Muscle layer of colon (tissue), 2 donors: Measurements from ENCODE around the gene PFDN1.

Experiments
- H3K27ac ChIP-seq: one replicate; pipeline ENCODE4 v1.7.0; 2013; ENCODE audit warnings: low read depth, mild to moderate bottlenecking, low read length, moderate library complexity
- H3K27me3 ChIP-seq, 2 donors: one replicate each; pipeline ENCODE4 v1.7.0; 2013; ENCODE audit warnings: low read length in 2 of 2, mild to moderate bottlenecking in 2 of 2; ENCODE audit not compliant: insufficient read depth in 2 of 2, control insufficient read depth in 1 of 2
- H3K36me3 ChIP-seq: one replicate; pipeline ENCODE4 v1.7.0; 2013; ENCODE audit warnings: mild to moderate bottlenecking, low read length; ENCODE audit not compliant: insufficient read depth
- H3K4me1 ChIP-seq: one replicate; pipeline ENCODE4 v1.7.0; 2013; ENCODE audit warnings: mild to moderate bottlenecking, low read length; ENCODE audit not compliant: insufficient read depth
- H3K4me3 ChIP-seq, 2 donors: one replicate each; pipeline ENCODE4 v1.7.0; 2013; ENCODE audit warnings: low read length in 2 of 2, low read depth in 1 of 2, mild to moderate bottlenecking in 1 of 2, moderate library complexity in 1 of 2
- H3K9ac ChIP-seq: one replicate; pipeline ENCODE4 v1.7.0; 2013; ENCODE audit warnings: low read length
- H3K9me3 ChIP-seq: one replicate; pipeline ENCODE4 v1.7.0; 2013; ENCODE audit warnings: mild to moderate bottlenecking, low read length
- donor health status: abdominal sarcoma.
- donor health status: Adenocarcinoma of cecum.

Gene PFDN1

DNA sequence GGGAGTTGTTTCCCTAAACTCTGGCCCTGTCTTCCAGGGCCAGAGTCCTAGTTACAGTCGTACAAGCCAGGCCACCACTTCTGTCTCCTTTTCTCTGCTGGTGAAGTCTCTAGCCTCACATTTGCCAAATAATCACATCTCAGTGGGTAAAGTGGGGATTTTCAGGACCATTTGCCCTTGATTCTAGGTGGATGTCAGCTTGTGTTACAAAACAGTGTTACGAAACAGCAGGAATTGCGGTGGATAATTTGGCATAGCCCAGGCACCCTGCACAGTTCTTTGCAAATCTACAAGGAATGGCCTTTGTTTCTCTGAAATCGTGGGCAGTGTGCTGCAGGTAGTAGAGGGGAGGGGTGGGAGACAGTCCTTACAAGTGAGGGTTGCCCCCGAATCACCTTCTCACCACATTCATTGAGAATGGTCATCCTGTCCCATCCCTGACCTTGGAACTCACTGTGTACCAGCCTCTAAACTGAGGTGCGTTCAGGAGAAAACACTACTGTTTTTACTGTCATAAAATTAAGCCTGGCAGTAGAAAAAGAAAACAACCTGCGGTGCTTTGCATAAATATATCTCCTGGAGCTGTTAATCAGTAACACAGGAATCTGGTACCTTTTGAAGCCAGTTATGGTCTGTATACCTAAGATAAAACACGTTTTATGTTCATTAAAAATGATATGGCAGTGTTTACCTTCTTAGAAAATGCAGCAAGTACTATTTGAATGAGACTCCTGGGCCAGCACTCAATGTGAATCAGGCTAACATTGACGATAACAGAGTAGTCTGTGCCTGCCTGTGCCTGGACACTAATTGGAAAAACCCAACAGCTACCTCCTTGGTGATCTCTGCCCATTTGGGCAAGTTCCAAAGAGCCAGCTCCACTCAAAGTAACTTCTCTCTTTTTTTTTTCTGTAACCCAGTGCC is 83.6 kb downstream of the PFDN1 start:
- Histone ChIP-seq H3K9me3 (no peaks in the 10 kb centered on the region), H3K36me3 (no peaks in the 10 kb centered on the region), H3K27me3 (no peaks in the 10 kb centered on the region), H3K27ac (peak overlapping the region; percentile 4), H3K4me3 (no peak overlapping the region), H3K4me1 (peaks cover 39% of the 10 kb centered on the region), H3K9ac (no peak overlapping the region)

DNA sequence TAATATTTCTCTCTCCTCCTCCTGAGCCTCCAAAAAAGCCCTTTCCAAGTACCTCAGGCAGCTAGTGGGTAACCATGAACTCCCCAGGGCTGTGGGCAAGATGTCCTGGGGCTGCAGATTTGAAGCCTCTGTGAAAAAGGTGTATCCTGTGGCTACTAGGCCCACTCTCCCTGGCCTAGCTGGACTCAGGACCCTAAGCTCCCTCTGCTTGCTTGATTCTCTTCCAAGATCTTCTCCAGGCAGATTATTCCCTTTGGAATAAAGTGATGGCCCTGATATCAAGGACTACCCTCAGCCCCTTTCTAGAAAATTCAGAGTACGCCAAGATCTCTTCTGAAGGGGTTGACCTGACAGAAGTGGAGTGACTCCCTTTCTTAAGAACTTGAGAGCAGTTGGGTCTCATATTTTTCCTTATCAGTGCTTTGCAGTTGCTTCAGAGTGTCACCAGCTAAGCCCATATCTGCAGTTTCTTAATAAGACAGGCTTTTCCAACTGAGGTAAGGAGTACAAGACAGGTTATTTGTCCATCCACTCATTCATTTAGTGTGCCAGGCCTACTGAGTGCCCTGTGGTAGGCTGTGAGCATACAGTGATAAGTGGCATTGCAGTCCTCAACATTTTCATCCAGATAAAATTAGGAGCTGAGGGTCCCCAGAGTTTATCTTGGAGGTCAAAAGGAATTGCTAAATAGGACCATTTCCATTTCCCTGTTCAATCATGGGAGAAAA is 85.4 kb downstream of the PFDN1 start:
- H3K9ac ChIP-seq = no peak overlapping the region
- no peak overlapping the region for H3K27ac ChIP-seq
- peaks cover 39% of the 10 kb centered on the region for H3K4me1 ChIP-seq

DNA sequence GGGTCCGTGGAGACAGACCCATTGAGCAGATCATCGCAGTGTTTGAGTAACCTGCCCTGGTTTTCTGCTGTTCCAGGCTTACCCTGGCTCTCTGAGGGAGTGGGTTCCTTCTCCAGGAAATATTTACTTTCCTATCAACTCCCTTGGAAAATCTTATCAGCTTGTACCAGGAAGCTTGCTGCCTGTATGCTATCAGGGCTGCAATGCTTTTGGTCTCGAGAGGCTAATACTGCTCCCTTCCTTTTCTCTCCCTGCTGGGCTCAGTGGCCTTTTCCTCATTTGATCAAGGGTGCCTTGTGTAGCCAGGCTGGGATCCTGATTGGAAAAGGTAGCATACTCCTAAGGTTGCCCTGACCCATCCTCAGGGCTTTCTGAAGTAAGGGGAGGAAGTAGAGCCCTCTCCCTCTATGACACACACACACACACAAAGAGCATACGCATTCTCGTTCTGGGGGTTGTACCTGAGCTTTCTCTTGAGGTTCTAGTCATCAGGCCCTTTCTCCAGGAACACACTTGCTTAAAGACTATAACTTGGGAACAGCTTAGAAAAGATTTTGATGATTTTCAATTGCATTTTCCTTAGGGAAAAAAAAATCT is 86.3 kb downstream of the PFDN1 start:
- Histone ChIP-seq H3K27ac (no peak overlapping the region), H3K4me1 (peaks cover 32% of the 10 kb centered on the region), H3K9ac (no peak overlapping the region)

More for the DNA sequence above, 85.4 kb downstream of the PFDN1 start:
- H3K27me3 ChIP-seq = no peaks in the 10 kb centered on the region
- no peak overlapping the region for H3K4me3 ChIP-seq
- H3K36me3 ChIP-seq = no peaks in the 10 kb centered on the region
- H3K9me3 ChIP-seq = no peaks in the 10 kb centered on the region

DNA sequence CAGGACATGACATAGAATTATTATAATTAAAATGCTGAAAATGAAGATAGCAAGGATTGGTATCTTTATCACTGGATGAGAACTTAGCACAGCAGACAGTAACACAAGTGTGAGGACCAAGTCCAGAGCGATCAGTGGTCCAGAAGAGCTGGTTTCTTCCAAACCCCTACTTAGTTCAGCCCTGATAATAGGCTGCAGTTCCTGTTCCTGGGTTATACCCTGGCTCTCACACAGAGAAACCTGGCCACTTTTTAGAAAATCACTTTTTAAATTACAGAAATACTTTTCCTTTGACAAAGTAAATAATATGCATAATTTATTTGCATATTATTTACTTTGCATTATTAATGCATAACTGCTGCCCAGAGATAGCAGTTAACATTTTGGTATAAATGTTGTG is 87.6 kb downstream of the PFDN1 start:
- Histone ChIP-seq H3K9ac (no peak overlapping the region), H3K36me3 (no peaks in the 10 kb centered on the region), H3K4me1 (peaks cover 19% of the 10 kb centered on the region), H3K4me3 (no peak overlapping the region), H3K27me3 (no peaks in the 10 kb centered on the region), H3K27ac (no peak overlapping the region), H3K9me3 (no peaks in the 10 kb centered on the region)

More for the DNA sequence above, 86.3 kb downstream of the PFDN1 start:
- Histone ChIP-seq H3K9me3 (no peaks in the 10 kb centered on the region), H3K27me3 (no peaks in the 10 kb centered on the region), H3K4me3 (no peak overlapping the region), H3K36me3 (no peaks in the 10 kb centered on the region)

DNA sequence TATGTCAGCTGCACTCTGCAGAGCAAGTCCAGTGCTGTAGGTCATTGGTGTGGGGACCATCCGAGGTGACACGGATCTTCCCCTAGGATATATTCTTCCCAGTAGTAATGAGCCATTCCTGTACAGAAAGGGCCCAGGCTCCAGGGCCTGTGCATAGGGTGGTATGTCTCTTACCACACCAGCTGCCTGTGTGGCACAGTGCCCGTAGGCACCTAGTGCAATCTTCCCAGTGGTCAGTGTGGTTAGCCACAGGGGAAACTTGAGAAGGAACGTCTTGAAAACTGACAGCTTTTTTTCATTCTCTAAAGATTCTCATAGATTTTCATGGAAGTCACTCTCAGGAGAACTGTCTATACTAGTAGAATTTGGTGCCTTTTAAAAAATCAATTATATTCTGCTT is 88.1 kb downstream of the PFDN1 start:
- H3K4me3 ChIP-seq = no peak overlapping the region
- no peaks in the 10 kb centered on the region for H3K36me3 ChIP-seq
- H3K9ac ChIP-seq = no peak overlapping the region
- no peak overlapping the region for H3K27ac ChIP-seq
- no peaks in the 10 kb centered on the region for H3K9me3 ChIP-seq
- H3K4me1 ChIP-seq = peaks cover 15% of the 10 kb centered on the region
- no peaks in the 10 kb centered on the region for H3K27me3 ChIP-seq

DNA sequence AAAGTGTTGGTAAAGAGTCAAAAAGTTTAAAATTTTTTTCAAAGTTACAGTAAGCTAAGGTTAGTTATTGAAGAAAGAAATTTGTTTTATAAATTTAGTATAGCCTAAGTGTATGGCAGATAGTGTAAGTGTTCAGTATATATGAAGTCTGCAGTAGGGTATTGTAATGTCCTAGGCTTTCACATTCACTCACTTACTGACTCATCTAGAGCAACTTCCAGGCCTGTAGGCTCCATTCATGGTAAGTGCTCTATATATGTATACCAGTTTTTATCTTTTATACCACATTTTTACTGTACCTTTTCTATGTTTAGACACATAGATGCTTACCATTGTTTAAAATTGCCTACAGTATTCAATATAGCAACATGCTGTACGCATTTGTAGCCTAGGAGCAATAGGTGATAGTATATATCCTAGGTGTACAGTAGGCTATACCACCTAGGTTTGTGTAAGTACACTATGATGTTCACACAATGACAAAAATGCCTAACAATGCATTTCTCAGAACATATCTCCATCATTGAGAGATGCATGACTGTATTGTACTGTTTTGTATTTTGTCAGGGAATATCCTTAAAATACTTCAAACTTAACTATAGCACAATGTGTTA is 89.4 kb downstream of the PFDN1 start:
- H3K4me3 ChIP-seq = no peak overlapping the region
- no peaks in the 10 kb centered on the region for H3K9me3 ChIP-seq
- H3K36me3 ChIP-seq = no peaks in the 10 kb centered on the region
- H3K9ac ChIP-seq = no peak overlapping the region
- no peak overlapping the region for H3K27ac ChIP-seq
- H3K4me1 ChIP-seq = peaks cover 1% of the 10 kb centered on the region
- no peaks in the 10 kb centered on the region for H3K27me3 ChIP-seq

GRCh38 chr5:140208065-140208464 is 94.8 kb downstream of the PFDN1 start:
- Histone ChIP-seq H3K36me3 (no peaks in the 10 kb centered on the region), H3K9me3 (no peaks in the 10 kb centered on the region), H3K4me1 (no peaks in the 10 kb centered on the region), H3K27ac (no peak overlapping the region), H3K9ac (no peak overlapping the region), H3K4me3 (no peak overlapping the region), H3K27me3 (no peaks in the 10 kb centered on the region)

DNA sequence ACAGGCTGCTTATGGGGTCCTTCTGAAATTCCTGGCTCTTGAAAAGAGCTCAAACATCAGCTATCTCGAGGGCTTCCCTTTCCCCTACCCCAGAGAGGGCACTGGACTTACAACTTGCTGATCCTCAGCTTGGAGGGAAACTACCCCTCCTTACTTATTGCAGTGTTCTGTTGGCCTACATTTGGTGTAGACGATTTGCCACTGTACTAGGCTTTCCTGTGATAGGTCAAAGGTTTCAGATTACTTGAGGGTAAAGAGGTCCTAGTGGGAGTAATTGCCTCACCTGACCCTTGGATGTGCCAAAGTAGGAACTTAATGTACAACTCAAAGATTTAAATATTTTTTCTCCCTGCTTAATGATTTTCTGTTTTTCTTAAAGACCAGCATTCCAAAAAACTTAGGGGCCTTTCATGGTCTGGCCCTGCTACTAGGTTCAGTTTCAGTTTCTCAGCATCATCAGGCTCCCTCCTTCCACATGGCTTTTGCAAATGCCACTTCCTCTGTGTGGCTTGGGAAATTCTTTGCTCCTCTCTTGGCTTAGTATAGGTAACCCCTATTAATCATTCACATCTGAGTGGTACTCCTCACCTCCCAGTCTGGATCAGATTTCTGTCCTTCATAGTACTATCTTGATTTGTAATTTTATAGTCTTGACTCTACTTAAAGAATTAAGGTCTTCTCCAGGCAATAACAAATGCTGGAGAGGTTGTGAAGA is 95.5 kb downstream of the PFDN1 start:
- H3K27ac ChIP-seq = no peak overlapping the region
- H3K4me3 ChIP-seq = no peak overlapping the region
- no peak overlapping the region for H3K9ac ChIP-seq
- H3K9me3 ChIP-seq = no peaks in the 10 kb centered on the region
- no peaks in the 10 kb centered on the region for H3K4me1 ChIP-seq
- H3K27me3 ChIP-seq = no peaks in the 10 kb centered on the region
- no peaks in the 10 kb centered on the region for H3K36me3 ChIP-seq

GRCh38 chr5:140205952-140206351 is 96.9 kb downstream of the PFDN1 start:
- no peak overlapping the region for H3K4me3 ChIP-seq
- H3K9me3 ChIP-seq = no peaks in the 10 kb centered on the region
- H3K36me3 ChIP-seq = no peaks in the 10 kb centered on the region
- no peak overlapping the region for H3K27ac ChIP-seq
- no peaks in the 10 kb centered on the region for H3K4me1 ChIP-seq
- no peak overlapping the region for H3K9ac ChIP-seq
- H3K27me3 ChIP-seq = no peaks in the 10 kb centered on the region

DNA sequence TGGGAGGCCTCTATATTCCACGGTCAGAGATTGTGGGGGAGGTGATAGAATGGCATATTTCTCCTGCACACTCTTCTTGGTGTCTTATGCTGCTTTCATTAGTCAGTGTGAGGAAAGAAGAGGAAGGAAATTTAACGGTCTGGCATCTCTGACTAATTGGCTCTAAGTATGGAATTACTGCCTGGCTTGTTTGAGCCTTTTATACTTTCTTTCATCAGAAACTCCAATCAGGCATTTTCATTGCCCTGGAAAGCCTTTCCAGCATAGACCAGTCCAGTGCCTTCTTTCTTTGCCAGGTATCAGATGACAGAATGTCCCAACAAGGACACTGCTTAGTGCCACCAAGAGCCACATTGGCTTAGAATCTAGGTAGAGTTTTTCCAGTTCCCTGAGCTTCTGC is 97.7 kb downstream of the PFDN1 start:
- Histone ChIP-seq H3K9me3 (no peaks in the 10 kb centered on the region), H3K9ac (no peak overlapping the region), H3K4me1 (no peaks in the 10 kb centered on the region), H3K27me3 (no peaks in the 10 kb centered on the region), H3K4me3 (no peak overlapping the region), H3K36me3 (no peaks in the 10 kb centered on the region), H3K27ac (no peak overlapping the region)

DNA sequence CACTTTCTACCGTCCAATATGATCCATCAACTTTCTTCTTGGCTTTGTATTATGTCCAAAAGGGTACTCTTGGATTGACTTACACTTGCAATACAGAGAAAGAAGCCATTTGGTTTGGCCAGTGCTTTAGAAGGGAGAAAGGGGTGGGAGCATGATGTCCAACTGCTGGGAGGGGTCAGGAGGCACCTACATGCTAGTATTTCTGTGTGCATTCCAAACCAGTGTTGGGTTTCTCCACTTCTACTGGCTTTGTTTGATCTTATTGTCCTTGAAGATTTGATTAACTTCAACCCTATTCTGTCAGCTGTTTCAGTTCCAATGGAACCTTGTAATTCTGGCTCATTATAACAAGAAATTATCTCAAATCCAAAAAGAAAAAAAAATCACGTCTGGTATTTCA is 100.3 kb downstream of the PFDN1 start:
- Histone ChIP-seq H3K4me3 (no peak overlapping the region), H3K9ac (no peak overlapping the region), H3K4me1 (no peaks in the 10 kb centered on the region), H3K27me3 (no peaks in the 10 kb centered on the region), H3K27ac (no peak overlapping the region), H3K9me3 (no peaks in the 10 kb centered on the region), H3K36me3 (no peaks in the 10 kb centered on the region)
